HuH-7 (cell line): ENCODE results near the gene ITGAL.
"Not testable (repeated sequence)": the region's sequence is repeated elsewhere in the genome, so short reads cannot be mapped to it uniquely, and the experiment has no call there.

Experiments used
- DNase-seq: peaks from one replicate; pipeline ENCODE4 v3.0.0; 2011; ENCODE audit warnings: low spot score

ITGAL gene

GRCh38 chr16:30491744-30492308 is 19.3 kb downstream of the ITGAL start:
- DNase-seq, result no peak

- no peak for DNase-seq
Observed at GRCh38 chr16:30493941-30494488, 21.5 kb downstream of the ITGAL start.

GRCh38 chr16:30494709-30495108 is 22.2 kb downstream of the ITGAL start:
- no peak for DNase-seq

- no peak for DNase-seq
Observed at GRCh38 chr16:30499284-30499683, 26.7 kb downstream of the ITGAL start.

GRCh38 chr16:30503403-30504296 is 31.1 kb downstream of the ITGAL start:
- no peak for DNase-seq

- DNase-seq, result no peak
Observed at GRCh38 chr16:30509081-30509765, 36.7 kb downstream of the ITGAL start.

- DNase-seq, result no peak
Observed at GRCh38 chr16:30510376-30510938, 37.9 kb downstream of the ITGAL start.

GRCh38 chr16:30511509-30511908 is 39.0 kb downstream of the ITGAL start:
- no peak for DNase-seq

GRCh38 chr16:30515275-30515674 is 42.7 kb downstream of the ITGAL start:
- no peak for DNase-seq

- DNase-seq, result no peak
Observed at GRCh38 chr16:30518552-30518951, 46.0 kb downstream of the ITGAL start.

- no peak for DNase-seq
Observed at GRCh38 chr16:30519120-30520049, 46.8 kb downstream of the ITGAL start.

GRCh38 chr16:30521476-30521872 is 48.9 kb downstream of the ITGAL start:
- DNase-seq, result no peak

GRCh38 chr16:30521873-30522641 is 49.5 kb downstream of the ITGAL start:
- peak; percentile 75 for DNase-seq

GRCh38 chr16:30522702-30523463 is 50.3 kb downstream of the ITGAL start:
- not testable (repeated sequence) for DNase-seq

- no peak for DNase-seq
Observed at GRCh38 chr16:30523768-30524574, 51.4 kb downstream of the ITGAL start.

- DNase-seq, result no peak
Observed at GRCh38 chr16:30524575-30525568, 52.3 kb downstream of the ITGAL start.

- no peak for DNase-seq
Observed at GRCh38 chr16:30525844-30526136, 53.2 kb downstream of the ITGAL start.
